ENCODE data around the gene JOSD1.
"Not testable (repeated sequence)": the region's sequence is repeated elsewhere in the genome, so short reads cannot be mapped to it uniquely, and the experiment has no call there.

Gene JOSD1

DNA sequence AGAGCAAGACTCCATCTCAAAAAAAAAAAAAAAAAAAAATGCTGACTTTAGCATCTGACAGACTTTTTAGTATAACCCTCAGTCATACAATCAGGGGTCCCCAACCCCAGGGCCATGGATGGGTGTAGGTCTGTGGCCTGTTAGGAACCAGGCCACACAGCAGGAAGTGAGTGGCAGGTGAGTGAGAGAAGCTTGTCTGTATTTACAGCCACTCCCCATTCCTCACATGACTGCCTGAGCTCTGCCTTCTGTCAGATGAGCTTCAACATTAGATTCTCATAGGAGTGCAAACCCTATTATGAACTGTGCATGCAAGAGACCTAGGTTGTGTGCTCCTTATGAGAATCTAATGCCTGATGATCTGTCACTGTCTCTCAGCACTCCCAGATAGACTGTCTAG, 47.9 kb downstream of the JOSD1 start:
- H3K36me3 ChIP-seq: no peaks in the 10 kb centered on the region
- no peak overlapping the region for H3K4me2 ChIP-seq
- H3K4me1 ChIP-seq: peaks cover 11 to 17% (median 15%) of the 10 kb centered on the region in 10 experiments
- no peaks in the 10 kb centered on the region for H3K27me3 ChIP-seq
- H3K9ac ChIP-seq: no peak overlapping the region
- no peak for TF ChIP-seq Cebpa-rat (IDR thresholded peaks at IDR 0.05)
- no peak overlapping the region for H3K27ac ChIP-seq
- 0 out of 22 replicates have a peak, but pooled peaks cover 0 to 4% (median 0%) of the 10 kb centered on the region in 11 experiments for H4K20me1 ChIP-seq
- H3K9me3 ChIP-seq (replicated peaks in 1 of 11): no peaks in the 10 kb centered on the region
- H3K4me3 ChIP-seq: no peak overlapping the region

DNA sequence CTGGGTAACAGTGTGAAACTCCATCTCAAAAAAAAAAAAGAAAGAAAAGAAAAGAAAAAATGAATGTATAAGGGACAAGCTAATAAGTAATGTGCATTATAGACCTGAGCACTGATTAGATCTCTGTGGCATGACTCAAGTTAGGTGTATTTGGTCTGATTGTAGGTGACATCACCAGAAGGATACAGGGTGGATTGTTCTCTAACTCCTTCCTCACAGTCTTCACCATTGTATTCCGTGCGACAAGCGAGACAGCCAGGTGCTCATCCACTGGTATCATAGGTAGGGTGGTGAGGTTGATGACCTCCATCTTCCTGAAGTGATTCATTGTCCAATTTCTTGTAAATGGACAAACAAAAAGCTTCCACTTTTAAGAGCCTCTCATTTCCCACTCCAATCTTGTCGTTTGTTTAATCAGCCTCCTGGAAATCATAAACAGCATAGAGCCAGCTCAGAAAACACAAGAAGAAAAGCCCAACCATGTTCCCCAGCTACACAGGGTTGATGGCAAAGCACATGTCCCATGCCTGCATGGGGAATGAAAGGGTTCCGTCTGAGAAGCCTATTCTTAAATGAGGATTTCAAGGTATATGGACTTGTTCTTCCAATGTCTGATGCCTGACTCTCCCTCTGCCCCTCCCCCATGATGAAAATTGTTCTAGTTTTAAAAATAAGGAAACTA, 50.8 kb downstream of the JOSD1 start:
- Histone ChIP-seq H3K27me3 (no peaks in the 10 kb centered on the region), H3K27ac (no peak overlapping the region), H4K20me1 (no peaks in the 10 kb centered on the region), H3K4me1 (peaks cover 0 to 6% (median 3%) of the 10 kb centered on the region in 10 experiments; a peak in 6 of 20 replicates), H3K4me2 (no peak overlapping the region), H3K9me3 (replicated peaks in 1 of 11) (no peaks in the 10 kb centered on the region), H3K9ac (no peak overlapping the region), H3K4me3 (no peak overlapping the region), H3K36me3 (no peaks in the 10 kb centered on the region)
- no peak for TF ChIP-seq Cebpa-rat (IDR thresholded peaks at IDR 0.05)

DNA sequence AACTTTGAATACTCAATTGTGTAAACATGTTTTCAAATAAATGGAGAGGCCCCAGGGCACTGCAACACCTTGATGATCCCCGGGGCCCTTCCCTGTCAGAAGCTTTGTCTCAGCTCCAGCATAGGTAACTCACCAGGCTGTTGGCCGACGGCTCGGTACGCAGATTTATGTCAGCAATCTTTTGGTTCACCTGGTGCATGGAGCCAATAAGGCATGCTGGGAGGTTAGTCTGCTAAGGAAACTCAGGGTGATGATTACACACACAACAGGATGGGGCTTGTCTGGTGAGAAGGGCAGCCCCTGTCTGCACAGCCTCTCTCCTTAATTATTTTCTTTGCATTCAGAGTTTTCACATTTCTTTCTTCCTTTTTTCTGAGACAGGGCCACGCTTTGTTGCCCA, 55.3 kb downstream of the JOSD1 start:
- no peak overlapping the region for H3K27ac ChIP-seq

DNA sequence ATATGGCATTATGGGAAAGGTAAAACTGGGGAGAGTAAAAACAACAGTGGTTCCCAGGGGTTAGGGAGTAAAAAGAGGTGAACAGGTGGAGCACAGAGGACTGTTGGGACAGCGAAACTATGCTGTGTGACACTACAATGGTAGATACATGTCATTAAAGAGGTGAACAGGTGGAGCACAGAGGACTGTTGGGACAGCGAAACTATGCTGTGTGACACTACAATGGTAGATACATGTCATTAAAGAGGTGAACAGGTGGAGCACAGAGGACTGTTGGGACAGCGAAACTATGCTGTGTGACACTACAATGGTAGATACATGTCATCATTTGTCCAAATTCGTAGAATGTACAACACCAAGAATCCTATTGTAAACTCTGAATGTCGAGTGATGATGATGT, 56.5 kb downstream of the JOSD1 start:
- H3K27me3 ChIP-seq; H3K9ac ChIP-seq; H3K27ac ChIP-seq; H4K20me1 ChIP-seq; H3K4me3 ChIP-seq; H3K4me1 ChIP-seq; H3K9me3 ChIP-seq (replicated peaks in 1 of 11); H3K4me2 ChIP-seq; H3K36me3 ChIP-seq: not testable (repeated sequence)

More for the DNA sequence above, 55.3 kb downstream of the JOSD1 start:
- H3K9ac ChIP-seq: no peak overlapping the region
- H3K4me1 ChIP-seq: peaks cover 0 to 6% (median 3%) of the 10 kb centered on the region in 10 experiments; a peak in 6 of 20 replicates
- no peaks in the 10 kb centered on the region for H3K9me3 ChIP-seq (replicated peaks in 1 of 11)
- H3K27me3 ChIP-seq: no peaks in the 10 kb centered on the region
- H3K4me2 ChIP-seq: peak overlapping the region in 2 of 11 experiments; percentile 18 to 28; a peak in 3 of 22 replicates
- H3K36me3 ChIP-seq: no peaks in the 10 kb centered on the region
- 0 out of 22 replicates have a peak, but pooled peaks of 2 of the 11 experiments have one; percentile 5 to 15 for TF ChIP-seq Cebpa-rat (IDR thresholded peaks at IDR 0.05)
- H3K4me3 ChIP-seq: no peak overlapping the region
- no peaks in the 10 kb centered on the region for H4K20me1 ChIP-seq

DNA sequence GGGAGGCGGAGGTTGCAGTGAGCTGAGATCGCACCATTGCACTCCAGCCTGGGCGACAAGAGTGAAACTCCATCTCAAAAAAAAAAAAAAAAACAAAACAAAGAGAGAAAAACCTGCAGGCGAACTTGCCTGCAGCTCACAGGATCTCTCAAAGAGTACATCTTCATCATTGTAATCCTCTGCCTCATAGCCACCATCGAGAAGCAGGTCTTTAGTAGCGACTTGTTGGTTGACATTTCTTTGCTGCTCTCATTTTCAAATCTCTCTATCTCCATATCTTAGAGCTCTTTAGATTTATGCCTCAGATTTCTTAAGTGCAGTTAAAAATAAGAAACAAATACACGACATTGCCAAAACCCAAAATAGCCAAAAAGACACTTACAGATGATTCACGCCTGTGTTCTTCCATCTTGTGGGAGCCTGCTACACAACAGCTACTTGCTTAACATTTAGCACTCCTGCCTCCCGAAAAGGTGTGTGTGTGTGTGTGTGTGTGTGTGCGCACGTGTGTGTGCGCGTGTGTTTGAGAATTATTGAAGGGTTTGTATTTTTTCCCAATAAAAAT, 59.2 kb downstream of the JOSD1 start:
- no peak for TF ChIP-seq Cebpa-rat (IDR thresholded peaks at IDR 0.05)

DNA sequence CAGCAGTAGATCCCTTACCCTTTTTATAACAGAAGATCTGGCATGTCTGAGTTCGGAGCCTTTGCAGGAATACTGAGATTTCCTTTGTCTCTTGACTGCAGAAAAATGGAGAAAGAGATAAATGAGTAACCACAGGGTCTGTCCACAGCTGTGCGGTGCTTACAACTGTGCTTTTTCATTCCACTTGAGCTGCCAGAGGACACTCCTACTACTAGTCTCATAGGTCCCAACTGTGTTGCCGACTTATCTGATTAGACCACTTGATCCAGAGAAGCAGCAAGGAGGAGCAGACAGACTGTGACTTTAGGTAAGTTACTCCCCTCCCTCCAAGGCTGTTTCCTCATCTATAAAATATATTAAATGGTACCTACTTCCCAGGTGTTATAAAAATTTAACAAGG, 62.0 kb downstream of the JOSD1 start:
- H3K9ac ChIP-seq: no peak overlapping the region
- no peak overlapping the region for H3K4me2 ChIP-seq
- no peaks in the 10 kb centered on the region for H3K27me3 ChIP-seq
- no peaks in the 10 kb centered on the region for H3K4me1 ChIP-seq
- peaks cover 0 to 10% (median 0%) of the 10 kb centered on the region in 11 experiments; a peak in 4 of 22 replicates for H3K36me3 ChIP-seq
- H3K27ac ChIP-seq: no peak overlapping the region
- no peak overlapping the region for H3K4me3 ChIP-seq
- TF ChIP-seq Cebpa-rat (IDR thresholded peaks at IDR 0.05): no peak
- no peaks in the 10 kb centered on the region for H4K20me1 ChIP-seq
- no peaks in the 10 kb centered on the region for H3K9me3 ChIP-seq (replicated peaks in 1 of 11)

More for the DNA sequence above, 59.2 kb downstream of the JOSD1 start:
- Histone ChIP-seq H3K4me3 (no peak overlapping the region), H4K20me1 (no peaks in the 10 kb centered on the region), H3K9ac (no peak overlapping the region), H3K27ac (no peak overlapping the region), H3K27me3 (no peaks in the 10 kb centered on the region), H3K36me3 (peaks cover 0 to 10% (median 0%) of the 10 kb centered on the region in 11 experiments; a peak in 2 of 22 replicates), H3K4me2 (no peak overlapping the region), H3K9me3 (replicated peaks in 1 of 11) (no peaks in the 10 kb centered on the region), H3K4me1 (peaks cover 0 to 6% (median 3%) of the 10 kb centered on the region in 10 experiments; a peak in 6 of 20 replicates)

DNA sequence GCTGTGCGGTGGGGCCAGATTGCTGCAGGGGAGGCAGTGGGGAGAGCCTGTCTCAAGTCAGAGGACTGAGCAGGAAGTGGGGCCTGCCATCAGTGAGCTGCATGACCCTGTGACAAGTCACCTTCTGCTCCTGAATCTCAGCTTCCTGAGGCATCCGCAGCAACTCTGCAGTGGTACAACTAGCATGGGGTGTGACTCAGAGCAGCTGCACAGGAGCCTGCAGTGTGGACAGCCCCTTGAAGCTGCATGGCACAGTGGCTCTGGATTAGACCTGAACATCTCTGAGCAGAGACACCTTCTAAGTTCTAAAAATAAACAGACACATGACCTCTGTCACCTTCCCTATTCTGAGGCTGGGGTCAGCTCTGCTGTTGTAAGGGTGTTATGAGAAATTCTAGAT, 62.5 kb downstream of the JOSD1 start:
- Histone ChIP-seq H3K27ac (no peak overlapping the region), H3K4me2 (no peak overlapping the region), H3K36me3 (peaks cover 0 to 10% (median 0%) of the 10 kb centered on the region in 11 experiments; a peak in 4 of 22 replicates), H3K9ac (no peak overlapping the region), H3K9me3 (replicated peaks in 1 of 11) (no peaks in the 10 kb centered on the region), H4K20me1 (no peaks in the 10 kb centered on the region), H3K4me3 (no peak overlapping the region), H3K27me3 (no peaks in the 10 kb centered on the region), H3K4me1 (no peaks in the 10 kb centered on the region)
- no peak for TF ChIP-seq Cebpa-rat (IDR thresholded peaks at IDR 0.05)

All from BLaER1 treated with 17β-estradiol and CSF1 and Interleukin-3, amounts not matched to agents 10 nM and 100 nM (cell line).